B cell (primary cell): Measurements from ENCODE around the gene PRPF40A. TPM values are rescaled to one million over a fixed set of nuclear protein-coding genes. Genes with fewer than 3 reads are reported as not detected.

Experiments used
- ATAC-seq: fragments of 200-7000 bp; cut with Tn5 transposase; one replicate; pipeline ENCODE4 v1.10.0; 2021; ENCODE audit warnings: low read depth, mild to moderate bottlenecking, moderate number of reproducible peaks, moderate library complexity
- CTCF ChIA-PET: fragments of 350-600 bp; sonication (Branson Sonifier 250); formaldehyde crosslinking; loops from one replicate; lab custom pipeline; 2021; ENCODE audit warnings: antibody characterized with exemption, inconsistent platforms; lab: Charles Lee
- POLR2A ChIA-PET: fragments of 350-600 bp; sonication (Branson Sonifier 250); formaldehyde crosslinking; loops from one replicate; lab custom pipeline; 2021; ENCODE audit warnings: antibody characterized with exemption; lab: Charles Lee
- DNase-seq: peaks from one replicate; pipeline ENCODE4 v3.0.0; 2013
- H2AFZ ChIP-seq: 2 replicates; pipeline ENCODE4 v1.6.1; 2012; ENCODE audit warnings: mild to moderate bottlenecking, low read depth, low read length; ENCODE audit not compliant: insufficient read depth, poor library complexity, severe bottlenecking
- H3K27ac ChIP-seq, 2 donors: 1 replicate in 1 of 2; 2 replicates in 1 of 2; pipeline ENCODE4 v1.5.1; 2012 to 2013; ENCODE audit warnings: low read length in 2 of 2, mild to moderate bottlenecking in 2 of 2, moderate library complexity in 1 of 2
- H3K27me3 ChIP-seq, 4 experiments: fragments of 200-600 bp in 1 of 4; sonication (generic) in 1 of 4; replicated peaks in 1 of 4; 1 replicate in 2 of 4; 2 replicates in 2 of 4; pipeline versions ENCODE4 v1.6.1 to v1.7.0; 2013 to 2016; ENCODE audit warnings: low read length in 3 of 4, mild to moderate bottlenecking in 2 of 4, mixed read lengths in 1 of 4, moderate library complexity in 1 of 4; ENCODE audit not compliant: insufficient read depth in 4 of 4, control insufficient read depth in 3 of 4; ENCODE audit errors: control extremely low read depth in 1 of 4
- H3K36me3 ChIP-seq, 2 experiments: replicated peaks in 1 of 2; 1 replicate in 1 of 2; 2 replicates in 1 of 2; pipeline versions ENCODE4 v1.6.1 to v1.7.1; 2013; ENCODE audit warnings: low read length in 1 of 2; ENCODE audit not compliant: insufficient read depth in 2 of 2, control insufficient read depth in 1 of 2; ENCODE audit errors: control extremely low read depth in 1 of 2, extremely low read depth in 1 of 2
- H3K4me1 ChIP-seq, 2 donors: fragments of 200-600 bp in 1 of 2; sonication (generic) in 1 of 2; 1 replicate in 1 of 2; 2 replicates in 1 of 2; pipeline versions ENCODE4 v1.5.1 to v1.6.1; 2013 to 2017; ENCODE audit warnings: low read length in 2 of 2; ENCODE audit not compliant: control insufficient read depth in 2 of 2, insufficient read depth in 2 of 2
- H3K4me2 ChIP-seq: replicated peaks from 2 replicates; pipeline ENCODE3; 2012; ENCODE audit warnings: mild to moderate bottlenecking, low read depth, low read length; ENCODE audit not compliant: poor library complexity, severe bottlenecking
- H3K4me3 ChIP-seq, 5 experiments: fragments of 200-600 bp in 1 of 5; sonication (generic) in 1 of 5; 1 replicate in 3 of 5; 2 replicates in 2 of 5; pipeline versions ENCODE4 v1.5.1 to v1.7.0; 2011 to 2016; ENCODE audit warnings: low read length in 4 of 5, mild to moderate bottlenecking in 4 of 5, low read depth in 2 of 5, control low read depth in 1 of 5, moderate library complexity in 1 of 5; ENCODE audit not compliant: insufficient read depth in 1 of 5; ENCODE audit errors: control extremely low read depth in 1 of 5, extremely low read depth in 1 of 5
- H3K79me2 ChIP-seq: fragments of 200-600 bp; sonication (generic); one replicate; pipeline ENCODE4 v1.6.0; 2016; ENCODE audit warnings: low read length; ENCODE audit not compliant: control insufficient read depth, insufficient read depth
- H3K9ac ChIP-seq: fragments of 200-600 bp; sonication (generic); 2 replicates; pipeline ENCODE4 v1.6.1; 2017; ENCODE audit warnings: mild to moderate bottlenecking, low read length, moderate library complexity
- H3K9me3 ChIP-seq, 3 donors: one replicate each; pipeline versions ENCODE4 v1.6.1 to v1.7.1; 2013; ENCODE audit warnings: low read length in 2 of 3; ENCODE audit not compliant: control insufficient read depth in 2 of 3, insufficient read depth in 1 of 3; ENCODE audit errors: control extremely low read depth in 1 of 3
- H4K20me1 ChIP-seq: 2 replicates; pipeline ENCODE4 v1.6.0; 2012; ENCODE audit warnings: mild to moderate bottlenecking, low read length; ENCODE audit not compliant: insufficient read depth, control insufficient read depth, poor library complexity, severe bottlenecking
- H3K27ac Mint-ChIP-seq: one replicate; pipeline ENCODE4 v1.8.0; 2021; ENCODE audit warnings: mixed read lengths
- H3K27me3 Mint-ChIP-seq: one replicate; pipeline ENCODE4 v1.8.0; 2021; ENCODE audit warnings: mixed read lengths
- H3K4me1 Mint-ChIP-seq: one replicate; pipeline ENCODE4 v1.8.0; 2021; ENCODE audit warnings: mixed read lengths
- H3K4me3 Mint-ChIP-seq: one replicate; pipeline ENCODE4 v1.8.0; 2021; ENCODE audit warnings: mixed read lengths
- H3K9me3 Mint-ChIP-seq: one replicate; pipeline ENCODE4 v1.8.0; 2022; ENCODE audit warnings: mixed read lengths; ENCODE audit not compliant: insufficient read depth
- EZH2 ChIP-seq: IDR thresholded peaks from 2 replicates; pipeline ENCODE4 v1.6.1; 2012; ENCODE audit warnings: borderline replicate concordance, low read depth, mild to moderate bottlenecking, moderate library complexity, low read length; ENCODE audit not compliant: insufficient read depth, poor library complexity, severe bottlenecking
- WGBS: methylation state at CpG from one replicate; pipeline ENCODE4 v1.1.5; 2013; ENCODE audit warnings: missing lambda C conversion rate; ENCODE audit not compliant: insufficient coverage; 5-methylcytosine and 5-hydroxymethylcytosine counted together
- intact Hi-C: fragments of 100-400 bp; cut with micrococcal nuclease; formaldehyde crosslinking; loops from one replicate; pipeline ENCODE4 v1.10.0; 2022
- polyA plus RNA-seq: library from polyadenylated mRNA; depleted of rRNA; stranded (reverse); fragments of >200 nt; gene quantifications from 2 replicates; pipeline ENCODE4 v1.2.3, GENCODE V29; 2012
- total RNA-seq, 2 donors: library from RNA; stranded (reverse); fragments of 120-200 nt in 1 of 2; gene quantifications; 1 replicate in 1 of 2; 2 replicates in 1 of 2; pipeline versions ENCODE4 v1.2.3 to v1.2.4, GENCODE V29; 2013 to 2022
- TF ChIP-seq, protein P1 (sequence below): fragments of 200-600 bp; IDR thresholded peaks from one replicate; pipeline ENCODE4 v1.8.0; 2022; ENCODE audit warnings: antibody characterized with exemption, mild to moderate bottlenecking

PRPF40A gene
- total and polyA plus RNA-seq, 2 donors (not counting 1 experiment from before 2014, with no cell fraction given): 40.4 to 115 TPM

DNA sequence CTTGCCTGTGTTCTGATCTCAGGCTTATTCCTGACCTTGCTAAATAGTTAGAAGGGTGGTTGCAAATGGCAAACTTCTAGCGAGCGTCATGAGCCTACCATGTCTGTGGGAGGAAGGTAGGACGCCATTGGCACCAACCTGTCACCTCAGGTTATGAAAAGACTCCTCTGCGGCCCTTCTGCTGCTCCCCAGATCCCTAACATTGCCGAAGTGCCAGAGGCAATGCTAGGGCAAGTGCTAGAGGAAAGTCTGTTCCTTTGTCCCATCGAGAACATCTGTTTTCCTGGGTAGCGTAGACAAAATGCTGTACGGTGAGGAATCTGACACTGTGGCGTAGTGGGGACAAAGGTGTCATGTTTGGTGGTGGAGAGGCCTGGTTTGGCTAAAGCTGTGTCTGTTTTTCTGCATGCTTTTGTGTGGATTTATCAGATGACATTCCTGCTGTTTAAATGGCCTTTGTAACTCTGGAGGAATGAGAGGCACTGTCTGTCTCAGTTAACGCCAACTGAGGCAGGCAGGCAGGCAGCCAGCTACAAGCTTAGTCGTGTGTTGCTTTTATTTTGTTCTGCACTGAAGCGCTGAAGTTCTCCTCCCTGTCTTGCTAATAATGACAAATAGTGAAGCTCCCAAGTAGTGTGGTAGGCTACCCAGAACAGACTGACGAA is 94.1 kb downstream of the PRPF40A start:
- no peaks in the 10 kb centered on the region for H3K4me1 ChIP-seq
- ATAC-seq (no peak), DNase-seq (no peak)
- H3K9me3 ChIP-seq: no peaks in the 10 kb centered on the region
- no peak overlapping the region for H3K9ac ChIP-seq
- WGBS: 84% methylated on average over 10 of the region's 13 CpGs
- Mint-ChIP-seq H3K4me1 (no peaks in the 10 kb centered on the region), H3K27ac (no peak overlapping the region), H3K27me3 (no peaks in the 10 kb centered on the region), H3K9me3 (no peaks in the 10 kb centered on the region), H3K4me3 (no peak overlapping the region)
- no peak overlapping the region for H3K4me2 ChIP-seq
- intact Hi-C loops: no loop called here
- H4K20me1 ChIP-seq: no peaks in the 10 kb centered on the region
- no peak overlapping the region for H2AFZ ChIP-seq
- no peaks in the 10 kb centered on the region for H3K27me3 ChIP-seq
- H3K4me3 ChIP-seq: no peak overlapping the region
- no peak overlapping the region for H3K27ac ChIP-seq
- TF ChIP-seq EZH2: no peak
- TF ChIP-seq, protein P1, sequence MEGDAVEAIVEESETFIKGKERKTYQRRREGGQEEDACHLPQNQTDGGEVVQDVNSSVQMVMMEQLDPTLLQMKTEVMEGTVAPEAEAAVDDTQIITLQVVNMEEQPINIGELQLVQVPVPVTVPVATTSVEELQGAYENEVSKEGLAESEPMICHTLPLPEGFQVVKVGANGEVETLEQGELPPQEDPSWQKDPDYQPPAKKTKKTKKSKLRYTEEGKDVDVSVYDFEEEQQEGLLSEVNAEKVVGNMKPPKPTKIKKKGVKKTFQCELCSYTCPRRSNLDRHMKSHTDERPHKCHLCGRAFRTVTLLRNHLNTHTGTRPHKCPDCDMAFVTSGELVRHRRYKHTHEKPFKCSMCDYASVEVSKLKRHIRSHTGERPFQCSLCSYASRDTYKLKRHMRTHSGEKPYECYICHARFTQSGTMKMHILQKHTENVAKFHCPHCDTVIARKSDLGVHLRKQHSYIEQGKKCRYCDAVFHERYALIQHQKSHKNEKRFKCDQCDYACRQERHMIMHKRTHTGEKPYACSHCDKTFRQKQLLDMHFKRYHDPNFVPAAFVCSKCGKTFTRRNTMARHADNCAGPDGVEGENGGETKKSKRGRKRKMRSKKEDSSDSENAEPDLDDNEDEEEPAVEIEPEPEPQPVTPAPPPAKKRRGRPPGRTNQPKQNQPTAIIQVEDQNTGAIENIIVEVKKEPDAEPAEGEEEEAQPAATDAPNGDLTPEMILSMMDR: no peak
- H3K36me3 ChIP-seq: no peaks in the 10 kb centered on the region
- CTCF ChIA-PET: interaction anchor here (0.8 kb wide), 2 partner anchors 11 to 434 kb away, joined by 3 read pairs; no protein-coding TSS in a partner anchor
- H3K79me2 ChIP-seq: no peaks in the 10 kb centered on the region
- POLR2A ChIA-PET: no interaction called here

DNA sequence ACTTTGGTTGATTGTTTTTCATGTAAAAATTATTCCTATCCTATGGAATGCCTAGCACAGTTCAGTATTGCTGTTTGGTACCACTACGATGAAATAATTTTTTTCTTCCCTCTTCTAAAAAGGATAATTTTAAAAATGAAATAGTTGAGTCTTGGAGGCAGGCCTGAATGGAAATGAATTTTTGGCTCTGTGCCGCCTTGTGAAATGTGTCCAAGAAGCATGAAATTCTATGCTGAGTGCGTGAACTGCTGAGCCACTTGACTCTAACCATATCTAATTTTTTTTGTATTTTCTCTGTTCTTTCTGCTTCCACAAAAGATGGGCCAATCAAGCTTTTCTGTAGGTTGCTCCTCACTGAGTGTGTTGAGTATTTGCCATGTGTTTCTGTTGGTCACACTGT is 95.0 kb downstream of the PRPF40A start:
- ATAC-seq: no peak
- H3K4me2 ChIP-seq: no peak overlapping the region
- H3K27ac Mint-ChIP-seq: no peak overlapping the region
- DNase-seq: no peak
- no peak overlapping the region for H3K4me3 ChIP-seq
- H3K36me3 ChIP-seq: no peaks in the 10 kb centered on the region
- H4K20me1 ChIP-seq: no peaks in the 10 kb centered on the region
- H3K9me3 ChIP-seq: no peaks in the 10 kb centered on the region
- no peaks in the 10 kb centered on the region for H3K27me3 Mint-ChIP-seq
- H3K79me2 ChIP-seq: no peaks in the 10 kb centered on the region
- no CpG with 5 or more reads among the region's 3 CpGs for WGBS
- intact Hi-C loops: no loop called here
- no peaks in the 10 kb centered on the region for H3K27me3 ChIP-seq
- no peak overlapping the region for H3K4me3 Mint-ChIP-seq
- CTCF ChIA-PET: no interaction called here
- H3K9me3 Mint-ChIP-seq: no peaks in the 10 kb centered on the region
- no peak overlapping the region for H2AFZ ChIP-seq
- TF ChIP-seq, protein P1: no peak
- no peak for TF ChIP-seq EZH2
- no peaks in the 10 kb centered on the region for H3K4me1 Mint-ChIP-seq
- no peak overlapping the region for H3K27ac ChIP-seq
- no peak overlapping the region for H3K9ac ChIP-seq
- H3K4me1 ChIP-seq: no peaks in the 10 kb centered on the region
- POLR2A ChIA-PET: no interaction called here
